GM21381 (cell line): ENCODE data around the gene C19orf53.

Source experiments
- ATAC-seq: cut with Tn5 transposase; IDR thresholded peaks from one replicate; pipeline ENCODE4 v1.9.1; 2021; ENCODE audit warnings: mild to moderate bottlenecking, moderate library complexity; ENCODE audit not compliant: unreplicated experiment

Gene C19orf53

GRCh38 chr19:13825489-13826441 is 51.5 kb downstream of the C19orf53 start:
- ATAC-seq, result no peak

GRCh38 chr19:13826652-13827235 is 52.5 kb downstream of the C19orf53 start:
- ATAC-seq, result no peak

GRCh38 chr19:13827656-13828055 is 53.4 kb downstream of the C19orf53 start:
- no peak for ATAC-seq
